Measurements from ENCODE around the gene RITA1. TPM values are rescaled to one million over a fixed set of nuclear protein-coding genes. Genes with fewer than 3 reads are reported as not detected.

The RITA1 gene
- total and polyA plus RNA-seq, 2 donors (not counting 1 experiment from before 2014, with no cell fraction given): 8.1 to 17.9 TPM

DNA sequence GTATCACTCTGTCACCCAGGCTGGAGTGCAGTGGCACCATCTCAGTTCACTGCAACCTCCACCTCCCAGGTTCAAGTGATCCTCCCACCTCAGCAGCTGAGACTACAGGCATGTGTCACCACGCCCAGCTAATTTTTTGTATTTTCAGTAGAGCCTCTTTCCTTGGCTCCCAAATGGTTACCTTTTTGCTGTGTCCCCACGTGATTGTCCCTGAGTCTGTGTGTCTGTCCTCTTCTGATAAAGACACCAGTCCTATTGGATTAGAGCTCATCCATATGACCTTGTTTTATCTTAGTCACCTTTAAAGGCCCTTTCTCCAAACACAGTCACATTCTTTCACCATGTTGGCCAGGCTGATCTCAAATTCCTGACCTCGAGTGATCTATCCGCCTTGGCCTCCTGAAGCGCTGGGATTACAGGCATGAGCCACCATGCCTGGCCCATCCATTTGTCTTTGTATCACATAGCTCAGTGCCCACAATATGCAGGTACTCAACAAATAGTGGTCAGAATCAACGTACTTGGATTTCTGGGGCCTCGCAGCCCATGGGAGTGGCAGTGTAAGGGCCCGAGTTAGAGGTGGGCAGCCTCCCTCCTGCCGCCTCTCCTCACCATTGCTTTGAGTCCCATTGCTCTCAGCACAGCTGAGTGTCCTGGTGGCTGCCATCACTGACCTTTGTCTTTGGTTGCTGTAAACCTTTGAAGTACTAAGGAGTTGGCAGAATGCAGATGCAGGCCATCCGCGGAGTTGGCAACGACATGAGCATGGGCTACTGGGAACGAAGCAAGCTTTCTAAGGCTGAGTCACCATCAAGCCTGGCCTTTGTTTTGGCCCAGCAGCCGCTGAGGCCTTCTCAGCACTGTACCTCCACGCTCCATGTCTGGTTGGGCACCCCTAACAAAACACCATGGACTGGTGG, 45.1 kb downstream of the RITA1 start:
- peak overlapping the region; percentile 10 for H3K9ac ChIP-seq (ENCODE audit: low read length)
- no peak overlapping the region for H2AFZ ChIP-seq (ENCODE audit: insufficient read depth, low read depth, low read length, poor library complexity, severe bottlenecking)
- peaks cover 49% of the 10 kb centered on the region for H3K79me2 ChIP-seq (ENCODE audit: control insufficient read depth, insufficient read depth, low read length)
- H3K4me1 ChIP-seq (ENCODE audit: control insufficient read depth in 2 of 2, insufficient read depth in 2 of 2, low read length in 2 of 2): peaks cover 53 to 61% of the 10 kb centered on the region in 2 donors
- H3K9me3 ChIP-seq (ENCODE audit: control extremely low read depth in 1 of 3, control insufficient read depth in 2 of 3, insufficient read depth in 1 of 3, low read length in 2 of 3): no peaks in the 10 kb centered on the region
- peaks cover 0 to 57% of the 10 kb centered on the region in 2 experiments for H3K36me3 ChIP-seq (replicated peaks in 1 of 2; ENCODE audit: control extremely low read depth in 1 of 2, control insufficient read depth in 1 of 2, extremely low read depth in 1 of 2, insufficient read depth in 2 of 2, low read length in 1 of 2)
- intact Hi-C loops (cut with micrococcal nuclease): no loop called here
- H3K4me2 ChIP-seq (replicated peaks; ENCODE audit: low read depth, low read length, poor library complexity, severe bottlenecking): peak overlapping the region; percentile 76
- Mint-ChIP-seq H3K27ac (peak overlapping the region; percentile 75), H3K9me3 (ENCODE audit: insufficient read depth) (no peaks in the 10 kb centered on the region), H3K4me3 (peak overlapping the region; percentile 66), H3K4me1 (peaks cover 62% of the 10 kb centered on the region), H3K27me3 (no peaks in the 10 kb centered on the region)
- no peaks in the 10 kb centered on the region for H4K20me1 ChIP-seq (ENCODE audit: control insufficient read depth, insufficient read depth, low read length, poor library complexity, severe bottlenecking)
- DNase-seq (no peak), ATAC-seq (ENCODE audit: low read depth) (no peak)
- TF ChIP-seq EZH2 (IDR thresholded peaks at IDR 0.05; ENCODE audit: borderline replicate concordance, insufficient read depth, low read depth, low read length, poor library complexity, severe bottlenecking) (no peak), CTCF (IDR thresholded peaks at IDR 0.05) (no peak)
- POLR2A ChIA-PET: interaction anchor here (0.6 to 4.7 kb wide), 15 partner anchors 9 to 412 kb away, joined by 3 to 56 read pairs (median 7); partner anchors contain the start of genes DDX54, RITA1 and TPCN1
- H3K27ac ChIP-seq (ENCODE audit: low read length in 2 of 2): peak overlapping the region; percentile 75 to 83
- H3K27me3 ChIP-seq (replicated peaks in 1 of 4; ENCODE audit: control extremely low read depth in 1 of 4, control insufficient read depth in 3 of 4, insufficient read depth in 4 of 4, low read length in 3 of 4): no peaks in the 10 kb centered on the region
- 98% methylated on average over 14 of the region's 15 CpGs for WGBS (ENCODE audit: insufficient coverage)
- peak overlapping the region in 1 of 5 experiments; percentile 22 for H3K4me3 ChIP-seq (ENCODE audit: control extremely low read depth in 1 of 5, extremely low read depth in 1 of 5, insufficient read depth in 1 of 5, low read depth in 2 of 5, low read length in 4 of 5)
- CTCF ChIA-PET: interaction anchor here (0.7 to 7.3 kb wide), 12 partner anchors 8 to 180 kb away, joined by 3 to 96 read pairs (median 5); partner anchors contain the start of gene TPCN1
